ENCODE data around the gene SLC35F3.
A peak's percentile ranks its signal among the peaks of the same experiment; 100 is the strongest.
"Not testable (repeated sequence)": the region's sequence is repeated elsewhere in the genome, so short reads cannot be mapped to it uniquely, and the experiment has no call there.

Gene SLC35F3

GRCh38 chr1:234206651-234207284, 302.3 kb downstream of the SLC35F3 start:
- no peak for DNase-seq

- DNase-seq: no peak
These were observed 303.9 kb downstream of the SLC35F3 start for GRCh38 chr1:234208351-234208750.

- no peak for DNase-seq
These were observed 304.3 kb downstream of the SLC35F3 start for GRCh38 chr1:234208791-234209190.

GRCh38 chr1:234210429-234210828, 306.0 kb downstream of the SLC35F3 start:
- DNase-seq: not testable (repeated sequence)

- not testable (repeated sequence) for DNase-seq
These were observed 307.4 kb downstream of the SLC35F3 start for GRCh38 chr1:234211855-234212254.

GRCh38 chr1:234212764-234213657, 308.5 kb downstream of the SLC35F3 start:
- peak; percentile 49 for DNase-seq

- DNase-seq: no peak
These were observed 309.2 kb downstream of the SLC35F3 start for GRCh38 chr1:234213658-234214128.

GRCh38 chr1:234214129-234214910, 309.8 kb downstream of the SLC35F3 start:
- peak; percentile 16 for DNase-seq

GRCh38 chr1:234214911-234215892, 310.7 kb downstream of the SLC35F3 start:
- no peak for DNase-seq

- DNase-seq: no peak
These were observed 311.7 kb downstream of the SLC35F3 start for GRCh38 chr1:234216116-234216703.

- no peak for DNase-seq
These were observed 312.9 kb downstream of the SLC35F3 start for GRCh38 chr1:234217316-234217840.

- no peak for DNase-seq
These were observed 313.6 kb downstream of the SLC35F3 start for GRCh38 chr1:234218078-234218477.

- no peak for DNase-seq
These were observed 315.2 kb downstream of the SLC35F3 start for GRCh38 chr1:234219711-234220110.

GRCh38 chr1:234221601-234222000, 317.1 kb downstream of the SLC35F3 start:
- DNase-seq: no peak

GRCh38 chr1:234222561-234223280, 318.2 kb downstream of the SLC35F3 start:
- no peak for DNase-seq

GRCh38 chr1:234226113-234226818, 321.8 kb downstream of the SLC35F3 start:
- DNase-seq: no peak

GRCh38 chr1:234226819-234227165, 322.3 kb downstream of the SLC35F3 start:
- no peak for DNase-seq

- no peak for DNase-seq
These were observed 325.3 kb downstream of the SLC35F3 start for GRCh38 chr1:234229581-234230387.

- DNase-seq: peak; percentile 62
These were observed 326.0 kb downstream of the SLC35F3 start for GRCh38 chr1:234230414-234230862.
